HCT116 (cell line): ENCODE data around the gene HIC1. TPM values are rescaled to one million over a fixed set of nuclear protein-coding genes. Genes with fewer than 3 reads are reported as not detected.

Experiments used
- ATAC-seq: fragments of 200-7000 bp; cut with Tn5 transposase; 2 replicates; pipeline ENCODE4 v1.9.1; 2020; ENCODE audit warnings: mild to moderate bottlenecking, moderate library complexity
- BruUV-seq: library from RNA; stranded (reverse); fragments of 400-500 nt; replicated peaks from 2 replicates; lab custom pipeline; 2021; lab: Mats Ljungman, UMichigan
- CTCF ChIA-PET: fragments of 300-600 bp; sonication (Branson Sonifier 250); formaldehyde crosslinking; loops from one replicate; lab custom pipeline; 2021; ENCODE audit warnings: antibody characterized with exemption; lab: Charles Lee
- POLR2A ChIA-PET: fragments of 300-600, 350-600 bp; sonication (Branson Sonifier 250); formaldehyde crosslinking; loops from one replicate; lab custom pipeline; 2021; ENCODE audit warnings: antibody characterized with exemption; lab: Charles Lee
- RAD21 ChIA-PET, 2 experiments: fragments of 300-600 bp; sonication (Branson Sonifier 250); formaldehyde crosslinking; loops; one replicate each; lab custom pipeline; 2023; ENCODE audit warnings: low total read pairs in 2 of 2; ENCODE audit not compliant: uncharacterized antibody in 2 of 2, unreplicated experiment in 2 of 2, low non-redundant PET in 1 of 2; lab: Charles Lee
- DNase-seq: peaks from one replicate; pipeline ENCODE4 v3.0.0-alpha.2; 2010; ENCODE audit warnings: low read depth, low spot score
- H2AFZ ChIP-seq: fragments of 200-600 bp; shearing (Covaris generic), sonication (generic); 2 replicates; pipeline ENCODE4 v1.6.1; 2017; ENCODE audit warnings: low read depth, mixed run types, mixed read lengths, antibody characterized with exemption, low read length; ENCODE audit not compliant: poor library complexity, severe bottlenecking
- H3K27ac ChIP-seq: 2 replicates; pipeline ENCODE4 v1.5.1; 2012; ENCODE audit warnings: low read depth, low read length
- H3K27me3 ChIP-seq: fragments of 200-600 bp; sonication (generic); 2 replicates; pipeline ENCODE4 v1.6.1; 2016; ENCODE audit warnings: mixed run types, low read length, mixed read lengths; ENCODE audit not compliant: insufficient read depth
- H3K36me3 ChIP-seq, 2 experiments: fragments of 200-500 bp in 1 of 2; fragments of 200-600 bp in 1 of 2; sonication (Bioruptor generic) in 1 of 2; sonication (generic) in 1 of 2; 2 replicates each; pipeline versions ENCODE4 v1.5.1 to v1.6.1; 2014 to 2016; ENCODE audit warnings: low read length in 2 of 2, inconsistent platforms in 1 of 2, mixed read lengths in 1 of 2, mixed run types in 1 of 2; ENCODE audit not compliant: insufficient read depth in 2 of 2, control insufficient read depth in 1 of 2
- H3K4me1 ChIP-seq, 2 experiments: fragments of 200-600 bp in 1 of 2; sonication (generic) in 1 of 2; 2 replicates each; pipeline versions ENCODE4 v1.5.1 to v1.6.1; 2012 to 2017; ENCODE audit warnings: low read length in 2 of 2, inconsistent platforms in 1 of 2, mild to moderate bottlenecking in 1 of 2, mixed read lengths in 1 of 2, mixed run types in 1 of 2, moderate library complexity in 1 of 2; ENCODE audit not compliant: insufficient read depth in 2 of 2, control insufficient read depth in 1 of 2
- H3K4me2 ChIP-seq: fragments of 200-600 bp; sonication (generic); 2 replicates; pipeline ENCODE4 v1.6.1; 2017; ENCODE audit warnings: mixed run types, low read length, mixed read lengths
- H3K4me3 ChIP-seq, 2 experiments: fragments of 200-600 bp in 1 of 2; sonication (generic) in 1 of 2; replicated peaks in 1 of 2; 2 replicates each; pipeline ENCODE4 v1.5.1; 2011 to 2016; ENCODE audit warnings: low read length in 2 of 2, control low read depth in 1 of 2, low read depth in 1 of 2, mild to moderate bottlenecking in 1 of 2, mixed read lengths in 1 of 2, mixed run types in 1 of 2
- H3K79me2 ChIP-seq: fragments of 200-600 bp; sonication (generic); 2 replicates; pipeline ENCODE4 v1.6.1; 2017; ENCODE audit warnings: mild to moderate bottlenecking, mixed run types, low read length, moderate library complexity, mixed read lengths; ENCODE audit not compliant: insufficient read depth
- H3K9ac ChIP-seq: fragments of 200-600 bp; sonication (generic); 2 replicates; pipeline ENCODE4 v1.6.1; 2016; ENCODE audit warnings: low read length, mixed read lengths
- H3K9me2 ChIP-seq: fragments of 200-600 bp; sonication (generic), shearing (Covaris generic); 2 replicates; pipeline ENCODE4 v1.6.1; 2017; ENCODE audit warnings: mixed run types, mild to moderate bottlenecking, moderate library complexity; ENCODE audit not compliant: insufficient read depth
- H3K9me3 ChIP-seq, 2 experiments: fragments of 200-500 bp in 1 of 2; fragments of 200-600 bp in 1 of 2; sonication (Bioruptor generic) in 1 of 2; sonication (generic) in 1 of 2; 2 replicates each; pipeline ENCODE4 v1.6.1; 2014 to 2017; ENCODE audit warnings: low read length in 2 of 2, mixed read lengths in 2 of 2, inconsistent platforms in 1 of 2, low read depth in 1 of 2, mild to moderate bottlenecking in 1 of 2, mixed run types in 1 of 2, moderate library complexity in 1 of 2; ENCODE audit not compliant: control insufficient read depth in 1 of 2, insufficient read depth in 1 of 2
- H4K20me1 ChIP-seq: fragments of 200-600 bp; sonication (generic), shearing (Covaris generic); 2 replicates; pipeline ENCODE4 v1.6.1; 2017; ENCODE audit warnings: mixed run types, mild to moderate bottlenecking, moderate library complexity; ENCODE audit not compliant: insufficient read depth
- CBX3 ChIP-seq: IDR thresholded peaks from 2 replicates; pipeline ENCODE4 v1.6.1; 2012; ENCODE audit warnings: low read depth
- CEBPB ChIP-seq: IDR thresholded peaks from 2 replicates; pipeline ENCODE4 v1.6.1; 2012; ENCODE audit warnings: low read depth
- EGR1 ChIP-seq: IDR thresholded peaks from 2 replicates; pipeline ENCODE4 v1.6.1; 2012; ENCODE audit warnings: low read depth
- ELF1 ChIP-seq: IDR thresholded peaks from 2 replicates; pipeline ENCODE4 v1.6.1; 2012; ENCODE audit warnings: low read depth, borderline replicate concordance
- EZH2 ChIP-seq: fragments of 200-600 bp; sonication (generic); IDR thresholded peaks from 2 replicates; pipeline ENCODE4 v1.6.1; 2017; ENCODE audit warnings: antibody characterized with exemption, mixed run types
- JUND ChIP-seq: IDR thresholded peaks from 2 replicates; pipeline ENCODE4 v1.6.1; 2012
- MAX ChIP-seq: IDR thresholded peaks from 2 replicates; pipeline ENCODE4 v1.6.1; 2012
- POLR2A ChIP-seq: IDR thresholded peaks from 2 replicates; pipeline ENCODE4 v1.7.0; 2011; ENCODE audit warnings: borderline replicate concordance; ENCODE audit not compliant: insufficient read depth, insufficient read length; ENCODE audit errors: extremely low read depth
- POLR2AphosphoS5 ChIP-seq: IDR thresholded peaks from 2 replicates; pipeline ENCODE4 v1.6.1; 2011; ENCODE audit warnings: mild to moderate bottlenecking, low read depth, low read length, moderate library complexity
- REST ChIP-seq: IDR thresholded peaks from 2 replicates; pipeline ENCODE4 v1.6.1; 2012; ENCODE audit warnings: low read depth
- SIN3A ChIP-seq: IDR thresholded peaks from 2 replicates; pipeline ENCODE4 v1.6.1; 2012; ENCODE audit warnings: low read depth
- SP1 ChIP-seq: IDR thresholded peaks from 2 replicates; pipeline ENCODE4 v1.6.1; 2012; ENCODE audit warnings: low read depth
- TCF7L2 ChIP-seq: IDR thresholded peaks from 2 replicates; pipeline ENCODE4 v1.7.0; 2011; ENCODE audit warnings: borderline replicate concordance, inconsistent platforms; ENCODE audit not compliant: insufficient read depth, insufficient read length; ENCODE audit errors: extremely low read depth
- YY1 ChIP-seq: IDR thresholded peaks from 2 replicates; pipeline ENCODE4 v1.6.1; 2011; ENCODE audit warnings: low read length, low read depth, moderate library complexity, mild to moderate bottlenecking; ENCODE audit not compliant: insufficient replicate concordance; ENCODE audit errors: extremely low read depth
- ZFX ChIP-seq: fragments of 450-650 bp; IDR thresholded peaks from 2 replicates; pipeline ENCODE4 v1.6.1; 2017
- ZNF274 ChIP-seq: fragments of 200-500 bp; sonication (Bioruptor generic); IDR thresholded peaks from 2 replicates; pipeline ENCODE4 v1.6.1; 2014; ENCODE audit warnings: mild to moderate bottlenecking, low read depth, low read length, inconsistent platforms
- intact Hi-C: fragments of 100-400 bp; cut with micrococcal nuclease; formaldehyde crosslinking; loops from 2 replicates; pipeline ENCODE4 v1.10.0; 2022
- total RNA-seq: library from RNA; stranded (reverse); gene quantifications from one replicate; pipeline ENCODE4 v1.2.1, GENCODE V29; 2021; ENCODE audit not compliant: unreplicated experiment
- TF ChIP-seq, protein P1 (sequence below): IDR thresholded peaks from 2 replicates; pipeline ENCODE4 v1.6.1; 2012
- TF ChIP-seq, protein P2 (sequence below), 3 experiments: fragments of 200-600 bp in 1 of 3; sonication (generic) in 1 of 3; IDR thresholded peaks in 2 of 3; conservative IDR thresholded peaks in 1 of 3; 2 replicates each; pipeline ENCODE4 v1.5.1; 2012 to 2017; ENCODE audit warnings: low read depth in 2 of 3, low read length in 2 of 3, antibody characterized with exemption in 1 of 3, borderline replicate concordance in 1 of 3, control low read depth in 1 of 3, mild to moderate bottlenecking in 1 of 3, mixed read lengths in 1 of 3, mixed run types in 1 of 3, moderate library complexity in 1 of 3; ENCODE audit not compliant: insufficient read depth in 1 of 3
- TF ChIP-seq, protein P3 (sequence below): IDR thresholded peaks from 2 replicates; pipeline ENCODE4 v1.6.1; 2011; ENCODE audit warnings: mild to moderate bottlenecking, low read length, moderate library complexity; ENCODE audit not compliant: insufficient replicate concordance; ENCODE audit errors: extremely low read depth

Gene HIC1
- total RNA-seq, 1 experiment from 2014 or later, result 0.64 TPM

DNA sequence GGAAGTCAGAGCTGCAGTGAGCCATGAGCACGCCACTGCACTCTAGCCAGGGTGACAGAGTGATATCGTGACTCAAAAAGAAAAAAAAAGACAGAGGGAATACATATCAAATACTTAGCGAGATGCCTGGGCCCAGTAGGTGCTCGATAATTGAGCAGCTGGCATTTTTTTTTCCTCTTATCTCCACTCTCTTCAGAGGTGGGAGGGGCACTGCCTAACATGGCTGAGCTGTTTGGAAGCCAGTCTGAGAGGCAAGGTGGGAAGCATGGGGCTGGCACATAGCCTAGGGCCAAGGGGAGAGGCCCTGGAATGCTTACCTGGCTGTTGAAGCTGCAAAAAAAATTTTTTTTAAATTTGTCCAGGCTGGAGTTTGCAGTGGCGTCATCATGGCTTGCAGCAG is 38.4 kb downstream of the HIC1 start:
- no peak for TF ChIP-seq ZNF274
- TF ChIP-seq SP1, result no peak
- TF ChIP-seq ZFX, result no peak
- TF ChIP-seq, protein P1, sequence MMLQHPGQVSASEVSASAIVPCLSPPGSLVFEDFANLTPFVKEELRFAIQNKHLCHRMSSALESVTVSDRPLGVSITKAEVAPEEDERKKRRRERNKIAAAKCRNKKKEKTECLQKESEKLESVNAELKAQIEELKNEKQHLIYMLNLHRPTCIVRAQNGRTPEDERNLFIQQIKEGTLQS, result no peak
- TF ChIP-seq, protein P2, sequence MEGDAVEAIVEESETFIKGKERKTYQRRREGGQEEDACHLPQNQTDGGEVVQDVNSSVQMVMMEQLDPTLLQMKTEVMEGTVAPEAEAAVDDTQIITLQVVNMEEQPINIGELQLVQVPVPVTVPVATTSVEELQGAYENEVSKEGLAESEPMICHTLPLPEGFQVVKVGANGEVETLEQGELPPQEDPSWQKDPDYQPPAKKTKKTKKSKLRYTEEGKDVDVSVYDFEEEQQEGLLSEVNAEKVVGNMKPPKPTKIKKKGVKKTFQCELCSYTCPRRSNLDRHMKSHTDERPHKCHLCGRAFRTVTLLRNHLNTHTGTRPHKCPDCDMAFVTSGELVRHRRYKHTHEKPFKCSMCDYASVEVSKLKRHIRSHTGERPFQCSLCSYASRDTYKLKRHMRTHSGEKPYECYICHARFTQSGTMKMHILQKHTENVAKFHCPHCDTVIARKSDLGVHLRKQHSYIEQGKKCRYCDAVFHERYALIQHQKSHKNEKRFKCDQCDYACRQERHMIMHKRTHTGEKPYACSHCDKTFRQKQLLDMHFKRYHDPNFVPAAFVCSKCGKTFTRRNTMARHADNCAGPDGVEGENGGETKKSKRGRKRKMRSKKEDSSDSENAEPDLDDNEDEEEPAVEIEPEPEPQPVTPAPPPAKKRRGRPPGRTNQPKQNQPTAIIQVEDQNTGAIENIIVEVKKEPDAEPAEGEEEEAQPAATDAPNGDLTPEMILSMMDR (IDR thresholded peaks at IDR 0.05 in 2 of 3, conservative IDR thresholded peaks at IDR 0.05 in 1 of 3; ENCODE audit: borderline replicate concordance in 1 of 3, insufficient read depth in 1 of 3, low read depth in 2 of 3, low read length in 2 of 3), result no peak
- TF ChIP-seq YY1, result no peak
- TF ChIP-seq CEBPB, result no peak
- no peak for TF ChIP-seq ELF1
- TF ChIP-seq, protein P3, sequence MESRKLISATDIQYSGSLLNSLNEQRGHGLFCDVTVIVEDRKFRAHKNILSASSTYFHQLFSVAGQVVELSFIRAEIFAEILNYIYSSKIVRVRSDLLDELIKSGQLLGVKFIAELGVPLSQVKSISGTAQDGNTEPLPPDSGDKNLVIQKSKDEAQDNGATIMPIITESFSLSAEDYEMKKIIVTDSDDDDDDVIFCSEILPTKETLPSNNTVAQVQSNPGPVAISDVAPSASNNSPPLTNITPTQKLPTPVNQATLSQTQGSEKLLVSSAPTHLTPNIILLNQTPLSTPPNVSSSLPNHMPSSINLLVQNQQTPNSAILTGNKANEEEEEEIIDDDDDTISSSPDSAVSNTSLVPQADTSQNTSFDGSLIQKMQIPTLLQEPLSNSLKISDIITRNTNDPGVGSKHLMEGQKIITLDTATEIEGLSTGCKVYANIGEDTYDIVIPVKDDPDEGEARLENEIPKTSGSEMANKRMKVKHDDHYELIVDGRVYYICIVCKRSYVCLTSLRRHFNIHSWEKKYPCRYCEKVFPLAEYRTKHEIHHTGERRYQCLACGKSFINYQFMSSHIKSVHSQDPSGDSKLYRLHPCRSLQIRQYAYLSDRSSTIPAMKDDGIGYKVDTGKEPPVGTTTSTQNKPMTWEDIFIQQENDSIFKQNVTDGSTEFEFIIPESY, result no peak
- no peak for TF ChIP-seq MAX
- no peak for TF ChIP-seq POLR2AphosphoS5
- TF ChIP-seq EZH2, result no peak
- TF ChIP-seq JUND, result no peak
- TF ChIP-seq SIN3A, result no peak
- no peak for TF ChIP-seq CBX3
- TF ChIP-seq EGR1, result no peak
- TF ChIP-seq TCF7L2, result no peak
- no peak for TF ChIP-seq POLR2A
- TF ChIP-seq REST, result no peak
- TF ChIP-seq, all 23 proteins: peak for 0
- RAD21 ChIA-PET, result no interaction called here
- Histone ChIP-seq H4K20me1 (no peaks in the 10 kb centered on the region), H3K36me3 (no peaks in the 10 kb centered on the region), H3K27ac (no peak overlapping the region), H3K9ac (no peak overlapping the region), H3K9me2 (no peaks in the 10 kb centered on the region), H3K27me3 (no peaks in the 10 kb centered on the region), H3K79me2 (no peaks in the 10 kb centered on the region), H2AFZ (no peak overlapping the region), H3K9me3 (no peaks in the 10 kb centered on the region), H3K4me1 (peaks cover 6 to 15% of the 10 kb centered on the region in 2 experiments; a peak in 3 of 4 replicates), H3K4me2 (no peak overlapping the region), H3K4me3 (no peak overlapping the region)
- DNase-seq, result no peak
- POLR2A ChIA-PET, result no interaction called here
- no TSS peak for BruUV-seq
- CTCF ChIA-PET, result no interaction called here
- intact Hi-C loops, result no loop called here
- no peak for ATAC-seq
